ENCODE measurements around the gene FNDC11. TPM values are rescaled to one million over a fixed set of nuclear protein-coding genes. Genes with fewer than 3 reads are reported as not detected.
A peak's percentile ranks its signal among the peaks of the same experiment; 100 is the strongest.

FNDC11 gene
- total and polyA plus RNA-seq, 2 of the 13 experiments (the other 11 are each of a cell fraction or from before 2014, with no cell fraction given): 0.07 TPM; not detected in 1

- TF ChIP-seq, protein P1, sequence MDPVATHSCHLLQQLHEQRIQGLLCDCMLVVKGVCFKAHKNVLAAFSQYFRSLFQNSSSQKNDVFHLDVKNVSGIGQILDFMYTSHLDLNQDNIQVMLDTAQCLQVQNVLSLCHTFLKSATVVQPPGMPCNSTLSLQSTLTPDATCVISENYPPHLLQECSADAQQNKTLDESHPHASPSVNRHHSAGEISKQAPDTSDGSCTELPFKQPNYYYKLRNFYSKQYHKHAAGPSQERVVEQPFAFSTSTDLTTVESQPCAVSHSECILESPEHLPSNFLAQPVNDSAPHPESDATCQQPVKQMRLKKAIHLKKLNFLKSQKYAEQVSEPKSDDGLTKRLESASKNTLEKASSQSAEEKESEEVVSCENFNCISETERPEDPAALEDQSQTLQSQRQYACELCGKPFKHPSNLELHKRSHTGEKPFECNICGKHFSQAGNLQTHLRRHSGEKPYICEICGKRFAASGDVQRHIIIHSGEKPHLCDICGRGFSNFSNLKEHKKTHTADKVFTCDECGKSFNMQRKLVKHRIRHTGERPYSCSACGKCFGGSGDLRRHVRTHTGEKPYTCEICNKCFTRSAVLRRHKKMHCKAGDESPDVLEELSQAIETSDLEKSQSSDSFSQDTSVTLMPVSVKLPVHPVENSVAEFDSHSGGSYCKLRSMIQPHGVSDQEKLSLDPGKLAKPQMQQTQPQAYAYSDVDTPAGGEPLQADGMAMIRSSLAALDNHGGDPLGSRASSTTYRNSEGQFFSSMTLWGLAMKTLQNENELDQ (CRISPR knock-in tag; IDR thresholded peaks at IDR 0.05; ENCODE audit: borderline replicate concordance): no peak
- TF ChIP-seq, protein P2, sequence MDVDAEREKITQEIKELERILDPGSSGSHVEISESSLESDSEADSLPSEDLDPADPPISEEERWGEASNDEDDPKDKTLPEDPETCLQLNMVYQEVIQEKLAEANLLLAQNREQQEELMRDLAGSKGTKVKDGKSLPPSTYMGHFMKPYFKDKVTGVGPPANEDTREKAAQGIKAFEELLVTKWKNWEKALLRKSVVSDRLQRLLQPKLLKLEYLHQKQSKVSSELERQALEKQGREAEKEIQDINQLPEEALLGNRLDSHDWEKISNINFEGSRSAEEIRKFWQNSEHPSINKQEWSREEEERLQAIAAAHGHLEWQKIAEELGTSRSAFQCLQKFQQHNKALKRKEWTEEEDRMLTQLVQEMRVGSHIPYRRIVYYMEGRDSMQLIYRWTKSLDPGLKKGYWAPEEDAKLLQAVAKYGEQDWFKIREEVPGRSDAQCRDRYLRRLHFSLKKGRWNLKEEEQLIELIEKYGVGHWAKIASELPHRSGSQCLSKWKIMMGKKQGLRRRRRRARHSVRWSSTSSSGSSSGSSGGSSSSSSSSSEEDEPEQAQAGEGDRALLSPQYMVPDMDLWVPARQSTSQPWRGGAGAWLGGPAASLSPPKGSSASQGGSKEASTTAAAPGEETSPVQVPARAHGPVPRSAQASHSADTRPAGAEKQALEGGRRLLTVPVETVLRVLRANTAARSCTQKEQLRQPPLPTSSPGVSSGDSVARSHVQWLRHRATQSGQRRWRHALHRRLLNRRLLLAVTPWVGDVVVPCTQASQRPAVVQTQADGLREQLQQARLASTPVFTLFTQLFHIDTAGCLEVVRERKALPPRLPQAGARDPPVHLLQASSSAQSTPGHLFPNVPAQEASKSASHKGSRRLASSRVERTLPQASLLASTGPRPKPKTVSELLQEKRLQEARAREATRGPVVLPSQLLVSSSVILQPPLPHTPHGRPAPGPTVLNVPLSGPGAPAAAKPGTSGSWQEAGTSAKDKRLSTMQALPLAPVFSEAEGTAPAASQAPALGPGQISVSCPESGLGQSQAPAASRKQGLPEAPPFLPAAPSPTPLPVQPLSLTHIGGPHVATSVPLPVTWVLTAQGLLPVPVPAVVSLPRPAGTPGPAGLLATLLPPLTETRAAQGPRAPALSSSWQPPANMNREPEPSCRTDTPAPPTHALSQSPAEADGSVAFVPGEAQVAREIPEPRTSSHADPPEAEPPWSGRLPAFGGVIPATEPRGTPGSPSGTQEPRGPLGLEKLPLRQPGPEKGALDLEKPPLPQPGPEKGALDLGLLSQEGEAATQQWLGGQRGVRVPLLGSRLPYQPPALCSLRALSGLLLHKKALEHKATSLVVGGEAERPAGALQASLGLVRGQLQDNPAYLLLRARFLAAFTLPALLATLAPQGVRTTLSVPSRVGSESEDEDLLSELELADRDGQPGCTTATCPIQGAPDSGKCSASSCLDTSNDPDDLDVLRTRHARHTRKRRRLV (CRISPR knock-in tag; IDR thresholded peaks at IDR 0.05): peak; percentile 88
- TF ChIP-seq, protein P3, sequence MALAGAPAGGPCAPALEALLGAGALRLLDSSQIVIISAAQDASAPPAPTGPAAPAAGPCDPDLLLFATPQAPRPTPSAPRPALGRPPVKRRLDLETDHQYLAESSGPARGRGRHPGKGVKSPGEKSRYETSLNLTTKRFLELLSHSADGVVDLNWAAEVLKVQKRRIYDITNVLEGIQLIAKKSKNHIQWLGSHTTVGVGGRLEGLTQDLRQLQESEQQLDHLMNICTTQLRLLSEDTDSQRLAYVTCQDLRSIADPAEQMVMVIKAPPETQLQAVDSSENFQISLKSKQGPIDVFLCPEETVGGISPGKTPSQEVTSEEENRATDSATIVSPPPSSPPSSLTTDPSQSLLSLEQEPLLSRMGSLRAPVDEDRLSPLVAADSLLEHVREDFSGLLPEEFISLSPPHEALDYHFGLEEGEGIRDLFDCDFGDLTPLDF (CRISPR knock-in tag; IDR thresholded peaks at IDR 0.05): no peak
- TF ChIP-seq ZNF382 (CRISPR knock-in tag; IDR thresholded peaks at IDR 0.05; ENCODE audit: borderline replicate concordance) (no peak), SETDB1 (CRISPR knock-in tag; IDR thresholded peaks at IDR 0.05; ENCODE audit: borderline replicate concordance) (0 out of 2 replicates have a peak, but pooled peaks have one; percentile 50), PATZ1 (CRISPR knock-in tag; IDR thresholded peaks at IDR 0.05) (peak; percentile 94), NCOR1 (IDR thresholded peaks at IDR 0.05; ENCODE audit: borderline replicate concordance, low read length) (peak; percentile 27; the same call in 1 of the 2 replicates), HIVEP1 (CRISPR knock-in tag; IDR thresholded peaks at IDR 0.05) (peak; percentile 25; the same call in 1 of the 2 replicates), THAP11 (CRISPR knock-in tag; IDR thresholded peaks at IDR 0.05) (peak; percentile 67), ZNF720 (CRISPR knock-in tag; IDR thresholded peaks at IDR 0.05) (no peak), ZIK1 (CRISPR knock-in tag; IDR thresholded peaks at IDR 0.05; ENCODE audit: borderline replicate concordance, low read depth) (no peak), ZNF709 (CRISPR knock-in tag; IDR thresholded peaks at IDR 0.05) (peak; percentile 61; the same call in 1 of the 2 replicates), ZNF350 (CRISPR knock-in tag; IDR thresholded peaks at IDR 0.05; ENCODE audit: borderline replicate concordance, low read depth) (0 out of 2 replicates have a peak, but pooled peaks have one; percentile 32)
- TF ChIP-seq, protein P4, sequence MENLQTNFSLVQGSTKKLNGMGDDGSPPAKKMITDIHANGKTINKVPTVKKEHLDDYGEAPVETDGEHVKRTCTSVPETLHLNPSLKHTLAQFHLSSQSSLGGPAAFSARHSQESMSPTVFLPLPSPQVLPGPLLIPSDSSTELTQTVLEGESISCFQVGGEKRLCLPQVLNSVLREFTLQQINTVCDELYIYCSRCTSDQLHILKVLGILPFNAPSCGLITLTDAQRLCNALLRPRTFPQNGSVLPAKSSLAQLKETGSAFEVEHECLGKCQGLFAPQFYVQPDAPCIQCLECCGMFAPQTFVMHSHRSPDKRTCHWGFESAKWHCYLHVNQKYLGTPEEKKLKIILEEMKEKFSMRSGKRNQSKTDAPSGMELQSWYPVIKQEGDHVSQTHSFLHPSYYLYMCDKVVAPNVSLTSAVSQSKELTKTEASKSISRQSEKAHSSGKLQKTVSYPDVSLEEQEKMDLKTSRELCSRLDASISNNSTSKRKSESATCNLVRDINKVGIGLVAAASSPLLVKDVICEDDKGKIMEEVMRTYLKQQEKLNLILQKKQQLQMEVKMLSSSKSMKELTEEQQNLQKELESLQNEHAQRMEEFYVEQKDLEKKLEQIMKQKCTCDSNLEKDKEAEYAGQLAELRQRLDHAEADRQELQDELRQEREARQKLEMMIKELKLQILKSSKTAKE (CRISPR knock-in tag; IDR thresholded peaks at IDR 0.05; ENCODE audit: borderline replicate concordance): peak; percentile 36
These were observed 21.1 kb downstream of the FNDC11 start (continued) for GRCh38 chr20:63574829-63575743.

Measured in HepG2 (cell line).